ENCODE measurements around the gene SHH. TPM values are rescaled to one million over a fixed set of nuclear protein-coding genes. Genes with fewer than 3 reads are reported as not detected.

Gene SHH
- total RNA-seq, 1 donor from 2014 or later: 7.3 TPM

- intact Hi-C loops (cut with DNase I): no loop called here
Measured at GRCh38 chr7:155802906-155803417, 9.3 kb downstream of the SHH start.

GRCh38 chr7:155802291-155802690 lies 10.0 kb downstream of the SHH start:
- no peak overlapping the region for H3K4me3 ChIP-seq
- H3K9me3 ChIP-seq: no peaks in the 10 kb centered on the region
- peaks cover 35% of the 10 kb centered on the region for H3K4me1 ChIP-seq
- DNase-seq (no peak), ATAC-seq (no peak)
- no peak overlapping the region for H3K27ac ChIP-seq
- no peak for TF ChIP-seq CTCF (IDR thresholded peaks at IDR 0.05)
- H3K27me3 ChIP-seq (ENCODE audit: low read depth): peaks cover 86% of the 10 kb centered on the region
- H3K36me3 ChIP-seq: no peaks in the 10 kb centered on the region
- intact Hi-C loops (cut with DNase I): no loop called here

More at GRCh38 chr7:155802906-155803417, 9.3 kb downstream of the SHH start:
- peaks cover 39% of the 10 kb centered on the region for H3K4me1 ChIP-seq
- no peaks in the 10 kb centered on the region for H3K36me3 ChIP-seq
- ATAC-seq (no peak), DNase-seq (peak; percentile 35)
- H3K4me3 ChIP-seq: peak overlapping the region; percentile 49
- no peaks in the 10 kb centered on the region for H3K9me3 ChIP-seq
- no peak for TF ChIP-seq CTCF (IDR thresholded peaks at IDR 0.05)
- H3K27me3 ChIP-seq (ENCODE audit: low read depth): peaks cover 91% of the 10 kb centered on the region
- H3K27ac ChIP-seq: peak overlapping the region; percentile 84

- no peak for ATAC-seq
- TF ChIP-seq CTCF (IDR thresholded peaks at IDR 0.05): no peak
- no peaks in the 10 kb centered on the region for H3K9me3 ChIP-seq
- intact Hi-C loops (cut with DNase I): no loop called here
- no peak overlapping the region for H3K4me3 ChIP-seq
- H3K36me3 ChIP-seq: no peaks in the 10 kb centered on the region
- H3K4me1 ChIP-seq: peaks cover 26% of the 10 kb centered on the region
- H3K27me3 ChIP-seq (ENCODE audit: low read depth): peaks cover 86% of the 10 kb centered on the region
- no peak overlapping the region for H3K27ac ChIP-seq
- DNase-seq: peak; percentile 44
Measured at GRCh38 chr7:155800741-155801267, 11.5 kb downstream of the SHH start.

GRCh38 chr7:155800301-155800700 lies 12.0 kb downstream of the SHH start:
- no peak for TF ChIP-seq CTCF (IDR thresholded peaks at IDR 0.05)
- Histone ChIP-seq H3K27ac (no peak overlapping the region), H3K36me3 (no peaks in the 10 kb centered on the region), H3K4me1 (peaks cover 21% of the 10 kb centered on the region), H3K9me3 (no peaks in the 10 kb centered on the region), H3K4me3 (no peak overlapping the region), H3K27me3 (ENCODE audit: low read depth) (peaks cover 85% of the 10 kb centered on the region)
- DNase-seq: peak; percentile 34
- no peak for ATAC-seq
- intact Hi-C loops (cut with DNase I): no loop called here

- ATAC-seq: no peak
- H3K27ac ChIP-seq: no peak overlapping the region
- peak; percentile 37 for DNase-seq
- H3K4me3 ChIP-seq: no peak overlapping the region
- H3K36me3 ChIP-seq: no peaks in the 10 kb centered on the region
- H3K27me3 ChIP-seq (ENCODE audit: low read depth): peaks cover 79% of the 10 kb centered on the region
- no peak for TF ChIP-seq CTCF (IDR thresholded peaks at IDR 0.05)
- intact Hi-C loops (cut with DNase I): no loop called here
- H3K9me3 ChIP-seq: no peaks in the 10 kb centered on the region
- peaks cover 13% of the 10 kb centered on the region for H3K4me1 ChIP-seq
Measured at GRCh38 chr7:155799514-155799913, 12.7 kb downstream of the SHH start.
